Spleen (tissue), 7 donors: Measurements from ENCODE around the gene PHF10.
A peak's percentile ranks its signal among the peaks of the same experiment; 100 is the strongest.

Source experiments
- POLR2AphosphoS5 ChIP-seq, 3 donors: sonication (generic); formaldehyde crosslinking; IDR thresholded peaks; one replicate each; pipeline ENCODE4 v1.5.1; 2017; ENCODE audit warnings: antibody characterized with exemption in 3 of 3
- TF ChIP-seq, protein P1 (sequence below), 11 experiments: fragments of 200-600 bp in 7 of 11; fragments of 450-650 bp in 4 of 11; sonication (generic) in 4 of 11; IDR thresholded peaks in 8 of 11; conservative IDR thresholded peaks in 3 of 11; 1 replicate in 7 of 11; 2 replicates in 4 of 11; pipeline versions ENCODE4 v1.4.0 to v1.8.0; 2016 to 2021; ENCODE audit warnings: antibody characterized with exemption in 11 of 11, inconsistent platforms in 4 of 11, mild to moderate bottlenecking in 1 of 11
- donor health status: DM: no; HTN: no; CAD: no; lungs with moderate emphysema.
- donor health status: DM: no; HTN: no; CAD: no.
- donor health status: DM: no; HTN: no; CAD: no.

- TF ChIP-seq, protein P1, sequence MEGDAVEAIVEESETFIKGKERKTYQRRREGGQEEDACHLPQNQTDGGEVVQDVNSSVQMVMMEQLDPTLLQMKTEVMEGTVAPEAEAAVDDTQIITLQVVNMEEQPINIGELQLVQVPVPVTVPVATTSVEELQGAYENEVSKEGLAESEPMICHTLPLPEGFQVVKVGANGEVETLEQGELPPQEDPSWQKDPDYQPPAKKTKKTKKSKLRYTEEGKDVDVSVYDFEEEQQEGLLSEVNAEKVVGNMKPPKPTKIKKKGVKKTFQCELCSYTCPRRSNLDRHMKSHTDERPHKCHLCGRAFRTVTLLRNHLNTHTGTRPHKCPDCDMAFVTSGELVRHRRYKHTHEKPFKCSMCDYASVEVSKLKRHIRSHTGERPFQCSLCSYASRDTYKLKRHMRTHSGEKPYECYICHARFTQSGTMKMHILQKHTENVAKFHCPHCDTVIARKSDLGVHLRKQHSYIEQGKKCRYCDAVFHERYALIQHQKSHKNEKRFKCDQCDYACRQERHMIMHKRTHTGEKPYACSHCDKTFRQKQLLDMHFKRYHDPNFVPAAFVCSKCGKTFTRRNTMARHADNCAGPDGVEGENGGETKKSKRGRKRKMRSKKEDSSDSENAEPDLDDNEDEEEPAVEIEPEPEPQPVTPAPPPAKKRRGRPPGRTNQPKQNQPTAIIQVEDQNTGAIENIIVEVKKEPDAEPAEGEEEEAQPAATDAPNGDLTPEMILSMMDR (IDR thresholded peaks at IDR 0.05 in 8 of 11, conservative IDR thresholded peaks at IDR 0.05 in 3 of 11) = no peak
- TF ChIP-seq POLR2AphosphoS5 (IDR thresholded peaks at IDR 0.05) = peak in 1 of 3 donors; percentile 74
Measured at GRCh38 chr6:169669889-169670288, 54.4 kb downstream of the PHF10 start.
